GM08714 (cell line): ENCODE data around the gene PDCD1.

Experiments
- H3K4me3 ChIP-seq: fragments of 200-500 bp; sonication (Bioruptor generic); 2 replicates; pipeline ENCODE4 v1.5.1; 2014; ENCODE audit warnings: mild to moderate bottlenecking, low read length, inconsistent platforms
- ZNF274 ChIP-seq: IDR thresholded peaks from 2 replicates; pipeline ENCODE4 v1.6.1; 2012; ENCODE audit warnings: mild to moderate bottlenecking, low read depth, low read length

Gene PDCD1

GRCh38 chr2:241900251-241901017 is 41.7 kb upstream of the PDCD1 start:
- TF ChIP-seq ZNF274, result no peak
- no peak overlapping the region for H3K4me3 ChIP-seq

GRCh38 chr2:241898463-241899270 is 40.0 kb upstream of the PDCD1 start:
- TF ChIP-seq ZNF274, result no peak
- no peak overlapping the region for H3K4me3 ChIP-seq

DNA sequence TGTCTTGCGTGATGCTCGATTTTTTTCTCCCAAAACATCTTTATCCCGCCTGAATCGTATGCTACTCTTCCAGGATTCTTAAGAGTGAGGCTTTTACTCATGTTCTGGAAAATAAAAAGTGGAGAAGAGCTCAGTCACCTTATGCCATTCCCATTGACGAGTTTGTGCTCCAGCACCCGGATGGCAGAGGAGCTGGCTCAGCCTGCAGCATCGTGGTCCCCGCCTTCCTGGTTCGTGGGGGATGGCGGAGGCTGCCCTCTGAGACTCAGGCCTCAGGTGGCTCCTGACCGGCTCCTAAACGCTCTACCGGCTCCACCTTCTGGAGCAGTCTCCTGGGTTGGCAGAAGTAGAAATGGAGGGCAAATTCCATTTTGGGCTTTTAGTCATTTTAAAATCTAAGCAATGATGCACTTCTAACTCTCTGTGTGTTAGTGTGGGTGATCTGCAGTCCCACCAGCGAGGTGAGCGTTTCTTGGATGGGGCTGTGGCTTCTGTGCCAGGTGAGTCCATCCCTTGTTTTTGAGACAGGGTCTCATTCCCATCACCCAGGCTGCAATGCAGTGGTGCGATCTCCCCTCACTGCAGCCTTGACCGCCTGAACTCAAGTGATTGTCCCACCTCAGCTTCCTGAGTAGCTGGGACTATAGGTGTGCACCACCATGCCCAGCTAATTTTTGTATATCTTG is 38.7 kb upstream of the PDCD1 start:
- H3K4me3 ChIP-seq, result no peak overlapping the region
- no peak for TF ChIP-seq ZNF274

- no peak overlapping the region for H3K4me3 ChIP-seq
- TF ChIP-seq ZNF274, result no peak
Observed at GRCh38 chr2:241896746-241897201, 38.1 kb upstream of the PDCD1 start.

- H3K4me3 ChIP-seq, result no peak overlapping the region
- TF ChIP-seq ZNF274, result no peak
Observed at GRCh38 chr2:241895712-241896641, 37.3 kb upstream of the PDCD1 start.

- TF ChIP-seq ZNF274, result no peak
- H3K4me3 ChIP-seq, result no peak overlapping the region
Observed at GRCh38 chr2:241895427-241895711, 36.7 kb upstream of the PDCD1 start.

DNA sequence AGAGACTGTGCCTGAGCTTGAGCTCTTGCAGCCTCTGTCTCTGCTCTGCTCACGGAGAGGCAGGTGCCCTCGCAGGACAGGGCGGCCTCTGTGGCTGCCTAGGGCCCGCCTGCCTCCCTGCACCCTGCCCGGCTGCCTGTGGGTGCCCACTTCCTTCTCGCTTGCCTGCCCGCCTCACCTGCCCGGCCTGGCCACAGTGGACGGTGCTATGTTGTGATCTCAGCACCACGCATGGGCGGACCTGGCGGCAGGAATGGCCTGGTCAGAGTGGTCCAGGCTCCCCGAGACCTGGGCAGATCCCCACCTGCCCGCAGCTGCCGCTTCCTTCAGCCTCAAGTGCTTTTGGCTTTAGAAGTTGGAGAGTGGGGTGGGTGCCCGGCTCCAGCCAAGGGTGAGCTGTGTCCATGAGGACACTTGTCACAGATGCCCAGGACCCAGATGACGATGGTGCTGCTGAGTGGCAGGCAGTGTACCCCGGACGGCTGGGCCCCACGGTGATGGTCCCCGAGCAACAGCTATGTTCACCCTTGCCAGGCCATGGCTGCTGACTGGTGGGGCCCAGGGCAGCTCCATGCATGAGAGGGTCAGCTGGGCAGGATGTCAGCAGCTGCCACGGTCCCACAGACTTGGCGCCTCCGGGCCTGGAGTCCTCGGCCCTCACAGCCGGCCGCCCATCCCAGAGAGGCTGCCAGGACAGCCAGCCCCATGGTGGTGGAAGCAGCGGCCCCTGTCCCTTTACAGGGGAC is 36.2 kb upstream of the PDCD1 start:
- no peak for TF ChIP-seq ZNF274
- H3K4me3 ChIP-seq, result no peak overlapping the region

- TF ChIP-seq ZNF274, result no peak
- no peak overlapping the region for H3K4me3 ChIP-seq
Observed at GRCh38 chr2:241894056-241894641, 35.5 kb upstream of the PDCD1 start.

DNA sequence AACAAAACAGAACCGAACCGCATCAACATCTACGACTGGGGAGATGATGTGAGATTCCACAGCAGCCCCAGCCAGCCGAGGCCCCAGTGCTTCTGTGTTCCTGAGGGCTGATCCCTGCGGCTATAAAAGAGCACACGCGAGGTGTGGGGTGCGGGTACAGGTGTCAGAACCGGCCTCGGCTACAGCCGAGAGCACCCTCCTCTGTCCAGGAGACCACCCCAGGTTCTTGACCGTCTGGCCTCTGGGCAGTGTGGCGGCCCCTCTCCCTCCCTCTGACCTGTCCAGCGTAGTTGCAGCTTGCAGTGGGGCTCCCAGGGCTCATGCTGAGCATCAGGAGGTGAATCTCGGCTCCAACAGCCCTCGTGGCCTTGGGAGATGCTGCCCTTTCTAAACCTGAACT is 34.6 kb upstream of the PDCD1 start:
- TF ChIP-seq ZNF274, result no peak
- no peak overlapping the region for H3K4me3 ChIP-seq

- TF ChIP-seq ZNF274, result no peak
- no peak overlapping the region for H3K4me3 ChIP-seq
Observed at GRCh38 chr2:241892299-241893137, 33.8 kb upstream of the PDCD1 start.

DNA sequence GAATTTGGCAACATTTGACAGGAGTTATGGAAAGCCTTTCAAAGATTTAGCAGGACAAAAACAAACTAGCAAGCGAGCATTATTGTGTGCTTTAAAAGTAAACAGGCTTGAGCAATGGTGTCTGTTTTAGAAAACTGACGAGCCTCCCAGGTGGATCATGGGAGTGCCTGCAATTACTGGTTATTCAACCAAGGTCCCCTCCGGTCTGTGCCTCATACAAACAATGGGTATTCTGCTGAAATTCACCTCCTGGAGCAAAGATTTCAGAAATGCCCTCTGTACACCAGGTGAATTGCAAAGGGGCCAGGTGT is 33.2 kb upstream of the PDCD1 start:
- TF ChIP-seq ZNF274, result no peak
- H3K4me3 ChIP-seq, result no peak overlapping the region

GRCh38 chr2:241891315-241891987 is 32.8 kb upstream of the PDCD1 start:
- no peak for TF ChIP-seq ZNF274
- no peak overlapping the region for H3K4me3 ChIP-seq
